GM23248 (cell line): ENCODE data around the gene ME2.

Source experiments
- EZH2 ChIP-seq: fragments of 200-600 bp; sonication (generic); IDR thresholded peaks from 2 replicates; pipeline ENCODE4 v1.6.1; 2018; ENCODE audit warnings: antibody characterized with exemption, mild to moderate bottlenecking; ENCODE audit not compliant: insufficient read depth, poor library complexity, severe bottlenecking
- EZH2phosphoT487 ChIP-seq: fragments of 200-600 bp; sonication (generic); IDR thresholded peaks from 2 replicates; pipeline ENCODE4 v1.6.1; 2018; ENCODE audit warnings: antibody characterized with exemption, moderate library complexity, mild to moderate bottlenecking, low read depth; ENCODE audit not compliant: insufficient read depth

DNA sequence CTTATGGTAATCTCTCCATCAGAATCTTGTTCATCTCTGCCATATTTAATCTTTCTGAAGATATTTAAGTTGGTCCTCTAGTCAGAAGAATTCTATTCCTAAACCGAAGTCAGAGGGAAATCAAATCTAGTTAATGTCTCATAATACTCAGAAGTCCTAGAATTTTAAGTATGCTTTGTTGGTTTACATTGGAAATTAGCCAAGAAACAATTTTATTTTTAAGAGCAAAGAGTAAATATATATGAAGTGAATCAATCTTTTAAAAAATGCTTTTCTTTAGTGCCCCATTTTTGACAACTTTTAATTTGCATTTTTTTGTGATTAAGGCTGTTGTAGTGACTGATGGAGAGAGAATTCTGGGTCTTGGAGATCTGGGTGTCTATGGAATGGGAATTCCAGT, 38.1 kb downstream of the ME2 start:
- TF ChIP-seq EZH2 (no peak), EZH2phosphoT487 (no peak)
